H9 (cell line): ENCODE measurements around the gene TPPP2. TPM values are rescaled to one million over a fixed set of nuclear protein-coding genes. Genes with fewer than 3 reads are reported as not detected.

Experiments
- DNase-seq: peaks from one replicate; pipeline ENCODE4 v3.0.0-alpha.2; 2017
- H2AFZ ChIP-seq: one replicate; pipeline ENCODE4 v1.6.1; 2013; ENCODE audit warnings: mild to moderate bottlenecking, low read length, control low read depth, moderate library complexity
- H2AK5ac ChIP-seq: 2 replicates; pipeline ENCODE4 v1.6.1; 2013; ENCODE audit warnings: low read length, control low read depth, mixed read lengths; ENCODE audit not compliant: insufficient read length
- H2BK120ac ChIP-seq: one replicate; pipeline ENCODE4 v1.6.1; 2013; ENCODE audit warnings: low read depth, mild to moderate bottlenecking, low read length, control low read depth, inconsistent platforms; ENCODE audit not compliant: poor library complexity, severe bottlenecking
- H2BK12ac ChIP-seq: 2 replicates; pipeline ENCODE4 v1.6.1; 2013; ENCODE audit warnings: low read length, control low read depth, mixed read lengths, low read depth; ENCODE audit not compliant: insufficient read length
- H2BK15ac ChIP-seq: 2 replicates; pipeline ENCODE4 v1.6.1; 2013; ENCODE audit warnings: low read depth, low read length, control low read depth
- H2BK20ac ChIP-seq: one replicate; pipeline ENCODE4 v1.6.1; 2013; ENCODE audit warnings: low read depth, mild to moderate bottlenecking, low read length, control low read depth, inconsistent platforms; ENCODE audit not compliant: poor library complexity, severe bottlenecking
- H2BK5ac ChIP-seq: 2 replicates; pipeline ENCODE4 v1.6.1; 2013; ENCODE audit warnings: low read length, control low read depth, mixed read lengths; ENCODE audit not compliant: insufficient read length
- H3K14ac ChIP-seq: 2 replicates; pipeline ENCODE4 v1.6.1; 2013; ENCODE audit warnings: low read length, control low read depth; ENCODE audit not compliant: insufficient read depth
- H3K18ac ChIP-seq: 2 replicates; pipeline ENCODE4 v1.6.1; 2013; ENCODE audit warnings: low read depth, mild to moderate bottlenecking, mixed read lengths, low read length, control low read depth; ENCODE audit not compliant: insufficient read length
- H3K23ac ChIP-seq: 2 replicates; pipeline ENCODE4 v1.6.1; 2013; ENCODE audit warnings: low read length, control low read depth, mixed read lengths, low read depth; ENCODE audit not compliant: insufficient read length
- H3K23me2 ChIP-seq: 2 replicates; pipeline ENCODE4 v1.6.1; 2013; ENCODE audit warnings: low read depth, mild to moderate bottlenecking, mixed read lengths, low read length, control low read depth; ENCODE audit not compliant: insufficient read length, poor library complexity, severe bottlenecking
- H3K27ac ChIP-seq: 2 replicates; pipeline ENCODE4 v1.5.1; 2013; ENCODE audit warnings: low read length, control low read depth, mixed read lengths, low read depth; ENCODE audit not compliant: insufficient read length
- H3K27me3 ChIP-seq: 2 replicates; pipeline ENCODE4 v1.6.1; 2013; ENCODE audit warnings: low read length, control low read depth, inconsistent platforms; ENCODE audit not compliant: insufficient read depth
- H3K4ac ChIP-seq: 2 replicates; pipeline ENCODE4 v1.6.1; 2013; ENCODE audit warnings: low read depth, mild to moderate bottlenecking, control low read depth, inconsistent platforms, low read length, moderate library complexity
- H3K4me1 ChIP-seq: 2 replicates; pipeline ENCODE4 v1.6.1; 2013; ENCODE audit warnings: low read length, control low read depth, inconsistent platforms; ENCODE audit not compliant: insufficient read depth
- H3K4me2 ChIP-seq: 2 replicates; pipeline ENCODE4 v1.6.1; 2013; ENCODE audit warnings: low read length, control low read depth, mixed read lengths; ENCODE audit not compliant: insufficient read length, insufficient read depth
- H3K56ac ChIP-seq: 2 replicates; pipeline ENCODE4 v1.6.1; 2013; ENCODE audit warnings: low read depth, mild to moderate bottlenecking, mixed read lengths, low read length, control low read depth; ENCODE audit not compliant: insufficient read length
- H3K79me1 ChIP-seq: 2 replicates; pipeline ENCODE4 v1.6.1; 2013; ENCODE audit warnings: low read depth, mild to moderate bottlenecking, moderate library complexity, low read length, control low read depth, inconsistent platforms; ENCODE audit not compliant: insufficient read depth, poor library complexity, severe bottlenecking
- H3K79me2 ChIP-seq: 2 replicates; pipeline ENCODE4 v1.6.1; 2013; ENCODE audit warnings: low read length, control low read depth, inconsistent platforms; ENCODE audit not compliant: insufficient read depth
- H3K9ac ChIP-seq: 2 replicates; pipeline ENCODE4 v1.6.1; 2013; ENCODE audit warnings: low read length, control low read depth, mixed read lengths; ENCODE audit not compliant: insufficient read length; ENCODE audit errors: extremely low read depth
- H3K9me3 ChIP-seq: one replicate; pipeline ENCODE4 v1.6.1; 2013; ENCODE audit warnings: low read depth, low read length, inconsistent platforms; ENCODE audit not compliant: control insufficient read depth
- H3T11ph ChIP-seq: one replicate; pipeline ENCODE4 v1.6.1; 2013; ENCODE audit warnings: mild to moderate bottlenecking, low read length, control low read depth, inconsistent platforms
- H4K20me1 ChIP-seq: one replicate; pipeline ENCODE4 v1.6.1; 2013; ENCODE audit not compliant: control insufficient read depth, insufficient read length, insufficient read depth
- H4K5ac ChIP-seq: 2 replicates; pipeline ENCODE4 v1.6.1; 2013; ENCODE audit warnings: low read depth, mild to moderate bottlenecking, mixed read lengths, low read length, control low read depth; ENCODE audit not compliant: insufficient read length
- H4K8ac ChIP-seq: replicated peaks from 2 replicates; pipeline ENCODE4 v1.6.1; 2013; ENCODE audit warnings: low read length, control low read depth, mixed read lengths, low read depth; ENCODE audit not compliant: insufficient read length
- H4K91ac ChIP-seq: 2 replicates; pipeline ENCODE4 v1.6.1; 2013; ENCODE audit warnings: low read depth, mild to moderate bottlenecking, moderate library complexity, mixed read lengths, low read length, control low read depth; ENCODE audit not compliant: insufficient read length
- H3K27ac Mint-ChIP-seq, 3 experiments: 2 replicates in 2 of 3; 3 replicates in 1 of 3; pipeline ENCODE4 v1.8.0; 2020 to 2021; ENCODE audit warnings: mixed read lengths in 3 of 3, mild to moderate bottlenecking in 1 of 3, moderate library complexity in 1 of 3
- H3K27me3 Mint-ChIP-seq: 2 replicates; pipeline ENCODE4 v1.8.0; 2021; ENCODE audit warnings: low read depth, mild to moderate bottlenecking, moderate library complexity, mixed read lengths
- H3K36me3 Mint-ChIP-seq, 3 experiments: 2 replicates in 2 of 3; 3 replicates in 1 of 3; pipeline ENCODE4 v1.8.0; 2020 to 2021; ENCODE audit warnings: low read depth in 3 of 3, mixed read lengths in 3 of 3; ENCODE audit not compliant: insufficient read depth in 1 of 3
- H3K4me1 Mint-ChIP-seq, 2 experiments: 2 replicates each; pipeline ENCODE4 v1.8.0; 2020; ENCODE audit warnings: mixed read lengths in 2 of 2
- H3K4me3 Mint-ChIP-seq, 2 experiments: 2 replicates in 1 of 2; 3 replicates in 1 of 2; pipeline ENCODE4 v1.8.0; 2020 to 2021; ENCODE audit warnings: mild to moderate bottlenecking in 2 of 2, mixed read lengths in 2 of 2, moderate library complexity in 1 of 2
- H3K9me3 Mint-ChIP-seq, 2 experiments: 2 replicates in 1 of 2; 3 replicates in 1 of 2; pipeline ENCODE4 v1.8.0; 2020; ENCODE audit warnings: mild to moderate bottlenecking in 2 of 2, mixed read lengths in 2 of 2, moderate library complexity in 1 of 2
- WGBS: extraction: QIAGEN DNeasy Blood & Tissue Kit; methylation state at CpG from one replicate; pipeline ENCODE4 v1.1.7; 2013; ENCODE audit warnings: missing lambda C conversion rate, low lambda C conversion rate, mixed read lengths; ENCODE audit not compliant: insufficient read length; ENCODE audit errors: extremely low coverage; 5-methylcytosine and 5-hydroxymethylcytosine counted together
- total RNA-seq: library from RNA; stranded (reverse); gene quantifications from 2 replicates; pipeline ENCODE4 v1.2.1, GENCODE V29; 2021
- TF ChIP-seq, protein P1 (sequence below): fragments of 200-600 bp; sonication (generic); conservative IDR thresholded peaks from 3 replicates; pipeline ENCODE4 v1.8.0; 2021; ENCODE audit warnings: antibody characterized with exemption, mild to moderate bottlenecking

Gene TPPP2
- total RNA-seq, 1 experiment from 2014 or later: not detected

GRCh38 chr14:20997564-20997963 is 32.5 kb upstream of the TPPP2 start:
- Histone ChIP-seq H2BK5ac (no peak overlapping the region), H4K5ac (no peak overlapping the region), H3K79me2 (no peaks in the 10 kb centered on the region), H3K56ac (no peak overlapping the region), H3K23ac (no peak overlapping the region), H3K14ac (no peak overlapping the region), H3K27me3 (no peaks in the 10 kb centered on the region), H4K20me1 (no peaks in the 10 kb centered on the region), H3K79me1 (no peaks in the 10 kb centered on the region), H3K4ac (no peak overlapping the region), H2AFZ (no peak overlapping the region), H3K4me2 (no peak overlapping the region), H2BK15ac (no peak overlapping the region), H2BK120ac (no peak overlapping the region), H3K9ac (no peak overlapping the region), H3K9me3 (no peaks in the 10 kb centered on the region), H2BK20ac (no peak overlapping the region), H3T11ph (no peak overlapping the region), H3K27ac (no peak overlapping the region), H3K23me2 (no peaks in the 10 kb centered on the region), H2BK12ac (no peak overlapping the region), H4K8ac (no peak overlapping the region), H3K18ac (no peak overlapping the region), H4K91ac (no peak overlapping the region), H3K4me1 (no peaks in the 10 kb centered on the region), H2AK5ac (no peak overlapping the region)
- H3K4me1 Mint-ChIP-seq: peaks cover 17 to 19% of the 10 kb centered on the region in 2 experiments
- H3K4me3 Mint-ChIP-seq: no peak overlapping the region
- TF ChIP-seq, protein P1, sequence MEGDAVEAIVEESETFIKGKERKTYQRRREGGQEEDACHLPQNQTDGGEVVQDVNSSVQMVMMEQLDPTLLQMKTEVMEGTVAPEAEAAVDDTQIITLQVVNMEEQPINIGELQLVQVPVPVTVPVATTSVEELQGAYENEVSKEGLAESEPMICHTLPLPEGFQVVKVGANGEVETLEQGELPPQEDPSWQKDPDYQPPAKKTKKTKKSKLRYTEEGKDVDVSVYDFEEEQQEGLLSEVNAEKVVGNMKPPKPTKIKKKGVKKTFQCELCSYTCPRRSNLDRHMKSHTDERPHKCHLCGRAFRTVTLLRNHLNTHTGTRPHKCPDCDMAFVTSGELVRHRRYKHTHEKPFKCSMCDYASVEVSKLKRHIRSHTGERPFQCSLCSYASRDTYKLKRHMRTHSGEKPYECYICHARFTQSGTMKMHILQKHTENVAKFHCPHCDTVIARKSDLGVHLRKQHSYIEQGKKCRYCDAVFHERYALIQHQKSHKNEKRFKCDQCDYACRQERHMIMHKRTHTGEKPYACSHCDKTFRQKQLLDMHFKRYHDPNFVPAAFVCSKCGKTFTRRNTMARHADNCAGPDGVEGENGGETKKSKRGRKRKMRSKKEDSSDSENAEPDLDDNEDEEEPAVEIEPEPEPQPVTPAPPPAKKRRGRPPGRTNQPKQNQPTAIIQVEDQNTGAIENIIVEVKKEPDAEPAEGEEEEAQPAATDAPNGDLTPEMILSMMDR: no peak
- peak overlapping the region in 1 of 3 experiments; percentile 26; a peak in 1 of 7 replicates for H3K27ac Mint-ChIP-seq
- peaks cover 25 to 45% (median 40%) of the 10 kb centered on the region in 3 experiments; a peak in 6 of 7 replicates for H3K36me3 Mint-ChIP-seq
- no peaks in the 10 kb centered on the region for H3K9me3 Mint-ChIP-seq
- WGBS: no CpG with 5 or more reads among the region's 6 CpGs
- no peak for DNase-seq
- no peaks in the 10 kb centered on the region; the same call in 1 of the 2 replicates for H3K27me3 Mint-ChIP-seq
